ENCODE data around the gene SRRT. TPM values are rescaled to one million over a fixed set of nuclear protein-coding genes. Genes with fewer than 3 reads are reported as not detected.

SRRT gene
- total and polyA plus RNA-seq, 4 donors: 58.5 to 120 (median 78.0) TPM

- H3K9me3 ChIP-seq (ENCODE audit: control insufficient read depth in 4 of 4, insufficient read depth in 3 of 4, low read length in 3 of 4): no peaks in the 10 kb centered on the region
- ATAC-seq (ENCODE audit: insufficient read depth, low FRiP score): no peak
- DNase-seq: no peak
- peaks cover 11 to 39% (median 30%) of the 10 kb centered on the region in 4 donors for H3K36me3 ChIP-seq (ENCODE audit: control insufficient read depth in 4 of 4, insufficient read depth in 4 of 4, low read length in 4 of 4)
- H3K27ac ChIP-seq (ENCODE audit: low read depth in 1 of 2, low read length in 1 of 2): no peak overlapping the region
- H3K9ac ChIP-seq (ENCODE audit: insufficient read depth in 1 of 2, low read length in 2 of 2): no peak overlapping the region
- no peak overlapping the region for H3K4me3 ChIP-seq
- H3K27me3 ChIP-seq (ENCODE audit: control insufficient read depth in 3 of 3, insufficient read depth in 3 of 3, low read length in 2 of 3): no peaks in the 10 kb centered on the region
- 83 to 90% methylated on average over 7 of the region's 7 CpGs for WGBS, 2 donors
- H3K4me1 ChIP-seq (ENCODE audit: control insufficient read depth in 5 of 5, insufficient read depth in 5 of 5, low read length in 5 of 5): peaks cover 3 to 20% (median 12%) of the 10 kb centered on the region in 5 donors
- TF ChIP-seq CTCF (IDR thresholded peaks at IDR 0.05; ENCODE audit: control extremely low read depth, extremely low read depth): no peak
These were observed 3.1 kb downstream of the SRRT start for GRCh38 chr7:100878013-100878412.

- H3K9ac ChIP-seq (ENCODE audit: insufficient read depth in 1 of 2, low read length in 2 of 2): no peak overlapping the region
- no peak for TF ChIP-seq CTCF (IDR thresholded peaks at IDR 0.05; ENCODE audit: control extremely low read depth, extremely low read depth)
- peaks cover 3 to 20% (median 12%) of the 10 kb centered on the region in 5 donors for H3K4me1 ChIP-seq (ENCODE audit: control insufficient read depth in 5 of 5, insufficient read depth in 5 of 5, low read length in 5 of 5)
- ATAC-seq (ENCODE audit: insufficient read depth, low FRiP score) (no peak), DNase-seq (no peak)
- no peaks in the 10 kb centered on the region for H3K9me3 ChIP-seq (ENCODE audit: control insufficient read depth in 4 of 4, insufficient read depth in 3 of 4, low read length in 3 of 4)
- WGBS, 2 donors: 79 to 92% methylated on average over 6 of the region's 6 CpGs
- peaks cover 13 to 42% (median 31%) of the 10 kb centered on the region in 4 donors for H3K36me3 ChIP-seq (ENCODE audit: control insufficient read depth in 4 of 4, insufficient read depth in 4 of 4, low read length in 4 of 4)
- H3K4me3 ChIP-seq: no peak overlapping the region
- no peaks in the 10 kb centered on the region for H3K27me3 ChIP-seq (ENCODE audit: control insufficient read depth in 3 of 3, insufficient read depth in 3 of 3, low read length in 2 of 3)
- H3K27ac ChIP-seq (ENCODE audit: low read depth in 1 of 2, low read length in 1 of 2): no peak overlapping the region
These were observed 3.8 kb downstream of the SRRT start for GRCh38 chr7:100878685-100879084.

GRCh38 chr7:100879685-100880261 lies 4.9 kb downstream of the SRRT start:
- ATAC-seq (ENCODE audit: insufficient read depth, low FRiP score) (no peak), DNase-seq (no peak)
- H3K4me3 ChIP-seq: no peak overlapping the region
- TF ChIP-seq CTCF (IDR thresholded peaks at IDR 0.05; ENCODE audit: control extremely low read depth, extremely low read depth): no peak
- WGBS, 2 donors: 84 to 87% methylated on average over 11 of the region's 11 CpGs
- H3K4me1 ChIP-seq (ENCODE audit: control insufficient read depth in 5 of 5, insufficient read depth in 5 of 5, low read length in 5 of 5): peaks cover 0 to 14% (median 5%) of the 10 kb centered on the region in 5 donors
- no peaks in the 10 kb centered on the region for H3K27me3 ChIP-seq (ENCODE audit: control insufficient read depth in 3 of 3, insufficient read depth in 3 of 3, low read length in 2 of 3)
- no peak overlapping the region for H3K27ac ChIP-seq (ENCODE audit: low read depth in 1 of 2, low read length in 1 of 2)
- no peak overlapping the region for H3K9ac ChIP-seq (ENCODE audit: insufficient read depth in 1 of 2, low read length in 2 of 2)
- peaks cover 22 to 52% (median 38%) of the 10 kb centered on the region in 4 donors for H3K36me3 ChIP-seq (ENCODE audit: control insufficient read depth in 4 of 4, insufficient read depth in 4 of 4, low read length in 4 of 4)
- H3K9me3 ChIP-seq (ENCODE audit: control insufficient read depth in 4 of 4, insufficient read depth in 3 of 4, low read length in 3 of 4): no peaks in the 10 kb centered on the region

GRCh38 chr7:100880645-100881044 lies 5.7 kb downstream of the SRRT start:
- no peak for ATAC-seq (ENCODE audit: insufficient read depth, low FRiP score)
- 93 to 94% methylated on average over 7 of the region's 7 CpGs for WGBS, 2 donors
- Histone ChIP-seq H3K4me1 (ENCODE audit: control insufficient read depth in 5 of 5, insufficient read depth in 5 of 5, low read length in 5 of 5) (peaks cover 0 to 14% (median 4%) of the 10 kb centered on the region in 5 donors), H3K9me3 (ENCODE audit: control insufficient read depth in 4 of 4, insufficient read depth in 3 of 4, low read length in 3 of 4) (no peaks in the 10 kb centered on the region), H3K9ac (ENCODE audit: insufficient read depth in 1 of 2, low read length in 2 of 2) (no peak overlapping the region), H3K36me3 (ENCODE audit: control insufficient read depth in 4 of 4, insufficient read depth in 4 of 4, low read length in 4 of 4) (peaks cover 22 to 60% (median 45%) of the 10 kb centered on the region in 4 donors), H3K4me3 (no peak overlapping the region), H3K27ac (ENCODE audit: low read depth in 1 of 2, low read length in 1 of 2) (no peak overlapping the region), H3K27me3 (ENCODE audit: control insufficient read depth in 3 of 3, insufficient read depth in 3 of 3, low read length in 2 of 3) (no peaks in the 10 kb centered on the region)
- TF ChIP-seq CTCF (IDR thresholded peaks at IDR 0.05; ENCODE audit: control extremely low read depth, extremely low read depth): no peak
- DNase-seq: no peak

All from lung (tissue), 12 donors.